ENCODE data around the gene EVPL.
"Not testable (repeated sequence)": the region's sequence is repeated elsewhere in the genome, so short reads cannot be mapped to it uniquely, and the experiment has no call there.

DNA sequence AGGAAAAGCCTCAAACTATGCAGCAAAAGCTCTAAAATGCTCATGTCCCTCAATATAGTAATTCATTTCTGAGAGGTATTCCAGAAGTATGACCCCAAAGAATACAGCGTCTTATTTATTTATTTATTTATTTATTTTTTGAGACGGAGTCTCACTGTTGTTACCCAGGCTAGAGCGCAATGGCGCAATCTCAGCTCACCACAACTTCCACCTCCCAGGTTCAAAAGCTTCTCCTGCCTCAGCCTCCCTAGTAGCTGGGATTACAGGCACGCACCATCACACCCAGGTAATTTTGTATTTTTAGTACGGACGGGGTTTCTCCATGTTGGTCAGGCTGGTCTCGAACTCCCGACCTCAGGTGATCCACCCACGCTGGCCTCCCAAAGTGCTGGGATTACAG lies 58.1 kb downstream of the EVPL start:
- not testable (repeated sequence) for TF ChIP-seq SRF (IDR thresholded peaks at IDR 0.05; ENCODE audit: low read depth); ZBTB33 (IDR thresholded peaks at IDR 0.05; ENCODE audit: extremely low read depth, insufficient replicate concordance, low read length)
